Measurements from ENCODE around the gene DIRAS3.

Gene DIRAS3

GRCh38 chr1:67997746-67998145 lies 52.7 kb downstream of the DIRAS3 start:
- Histone ChIP-seq H3K27me3 (ENCODE audit: insufficient read depth, poor library complexity, severe bottlenecking) (no peaks in the 10 kb centered on the region), H3K27ac (replicated peaks) (no peak overlapping the region), H3K4me3 (replicated peaks; ENCODE audit: insufficient read depth, low read length) (no peak overlapping the region)
- TF ChIP-seq SPI1 (IDR thresholded peaks at IDR 0.05; ENCODE audit: borderline replicate concordance, low read depth) (no peak), POLR2AphosphoS5 (IDR thresholded peaks at IDR 0.05; ENCODE audit: low read depth) (no peak), GABPA (IDR thresholded peaks at IDR 0.05; ENCODE audit: low read depth) (no peak), CTCF (IDR thresholded peaks at IDR 0.05; ENCODE audit: insufficient read depth, low read length) (no peak), REST (IDR thresholded peaks at IDR 0.05; ENCODE audit: insufficient replicate concordance, low read depth) (no peak)
- DNase-seq (ENCODE audit: low read depth in 1 of 2, low spot score in 1 of 2) = no peak
